ENCODE data around the gene ANKAR. TPM values are rescaled to one million over a fixed set of nuclear protein-coding genes. Genes with fewer than 3 reads are reported as not detected.
"Not testable (repeated sequence)": the region's sequence is repeated elsewhere in the genome, so short reads cannot be mapped to it uniquely, and the experiment has no call there.

Gene ANKAR
- polyA plus RNA-seq, 1 experiment = 1.9 TPM

- Histone ChIP-seq H3K27me3 (ENCODE audit: control insufficient read depth, insufficient read depth, low read length) (no peaks in the 10 kb centered on the region), H3K4me3 (ENCODE audit: low read depth, low read length) (no peak overlapping the region), H3K36me3 (ENCODE audit: control insufficient read depth, insufficient read depth, low read length) (no peaks in the 10 kb centered on the region)
- DNase-seq (ENCODE audit: low read depth) = no peak
- CTCF ChIA-PET = interaction anchor here (2.3 kb wide), 1 partner anchor 8 kb away, joined by 10 read pairs; no protein-coding TSS in a partner anchor
- no peak for TF ChIP-seq CTCF (IDR thresholded peaks at IDR 0.05; ENCODE audit: insufficient read depth, low read depth, low read length)
- POLR2A ChIA-PET = no interaction called here
Measured at GRCh38 chr2:189651284-189651683, 23.2 kb upstream of the ANKAR start.

- H3K36me3 ChIP-seq (ENCODE audit: control insufficient read depth, insufficient read depth, low read length); H3K27me3 ChIP-seq (ENCODE audit: control insufficient read depth, insufficient read depth, low read length); H3K4me3 ChIP-seq (ENCODE audit: low read depth, low read length); POLR2A ChIA-PET; CTCF ChIA-PET; DNase-seq (ENCODE audit: low read depth): not testable (repeated sequence)
Measured at GRCh38 chr2:189653464-189653863, 21.0 kb upstream of the ANKAR start.

GRCh38 chr2:189654641-189655040, 19.8 kb upstream of the ANKAR start:
- TF ChIP-seq CTCF (IDR thresholded peaks at IDR 0.05; ENCODE audit: insufficient read depth, low read depth, low read length) = no peak
- Histone ChIP-seq H3K4me3 (ENCODE audit: low read depth, low read length) (no peak overlapping the region), H3K27me3 (ENCODE audit: control insufficient read depth, insufficient read depth, low read length) (no peaks in the 10 kb centered on the region), H3K36me3 (ENCODE audit: control insufficient read depth, insufficient read depth, low read length) (no peaks in the 10 kb centered on the region)
- ChIA-PET POLR2A (no interaction called here), CTCF (no interaction called here)
- DNase-seq (ENCODE audit: low read depth) = no peak

GRCh38 chr2:189657867-189658266, 16.6 kb upstream of the ANKAR start:
- POLR2A ChIA-PET = no interaction called here

GRCh38 chr2:189658306-189659212, 15.9 kb upstream of the ANKAR start:
- POLR2A ChIA-PET = no interaction called here

More at GRCh38 chr2:189657867-189658266, 16.6 kb upstream of the ANKAR start:
- CTCF ChIA-PET = interaction anchor here (2.3 kb wide), 1 partner anchor 8 kb away, joined by 10 read pairs; no protein-coding TSS in a partner anchor
- H3K27me3 ChIP-seq (ENCODE audit: control insufficient read depth, insufficient read depth, low read length) = no peaks in the 10 kb centered on the region
- no peak overlapping the region for H3K4me3 ChIP-seq (ENCODE audit: low read depth, low read length)
- DNase-seq (ENCODE audit: low read depth) = no peak
- no peaks in the 10 kb centered on the region for H3K36me3 ChIP-seq (ENCODE audit: control insufficient read depth, insufficient read depth, low read length)
- no peak for TF ChIP-seq CTCF (IDR thresholded peaks at IDR 0.05; ENCODE audit: insufficient read depth, low read depth, low read length)

More at GRCh38 chr2:189658306-189659212, 15.9 kb upstream of the ANKAR start:
- Histone ChIP-seq H3K27me3 (ENCODE audit: control insufficient read depth, insufficient read depth, low read length) (no peaks in the 10 kb centered on the region), H3K36me3 (ENCODE audit: control insufficient read depth, insufficient read depth, low read length) (no peaks in the 10 kb centered on the region), H3K4me3 (ENCODE audit: low read depth, low read length) (no peak overlapping the region)
- CTCF ChIA-PET = interaction anchor here (0.7 to 2.3 kb wide), 10 partner anchors 8 to 656 kb away, joined by 3 to 10 read pairs (median 4); no protein-coding TSS in a partner anchor
- no peak for DNase-seq (ENCODE audit: low read depth)
- no peak for TF ChIP-seq CTCF (IDR thresholded peaks at IDR 0.05; ENCODE audit: insufficient read depth, low read depth, low read length)

All from BJ (cell line).